Testis (tissue), 2 donors: ENCODE data around the gene MGLL.

Experiments
- CTCF ChIP-seq, 3 experiments: fragments of 450-650 bp in 2 of 3; fragments of 200-600 bp in 1 of 3; sonication (generic) in 1 of 3; IDR thresholded peaks; one replicate each; pipeline ENCODE4 v1.5.1; 2016 to 2019; ENCODE audit warnings: antibody characterized with exemption in 3 of 3, mild to moderate bottlenecking in 2 of 3, moderate library complexity in 1 of 3
- POLR2A ChIP-seq: fragments of 450-650 bp; IDR thresholded peaks from one replicate; pipeline ENCODE4 v1.6.1; 2017; ENCODE audit warnings: antibody characterized with exemption, mild to moderate bottlenecking, moderate library complexity

DNA sequence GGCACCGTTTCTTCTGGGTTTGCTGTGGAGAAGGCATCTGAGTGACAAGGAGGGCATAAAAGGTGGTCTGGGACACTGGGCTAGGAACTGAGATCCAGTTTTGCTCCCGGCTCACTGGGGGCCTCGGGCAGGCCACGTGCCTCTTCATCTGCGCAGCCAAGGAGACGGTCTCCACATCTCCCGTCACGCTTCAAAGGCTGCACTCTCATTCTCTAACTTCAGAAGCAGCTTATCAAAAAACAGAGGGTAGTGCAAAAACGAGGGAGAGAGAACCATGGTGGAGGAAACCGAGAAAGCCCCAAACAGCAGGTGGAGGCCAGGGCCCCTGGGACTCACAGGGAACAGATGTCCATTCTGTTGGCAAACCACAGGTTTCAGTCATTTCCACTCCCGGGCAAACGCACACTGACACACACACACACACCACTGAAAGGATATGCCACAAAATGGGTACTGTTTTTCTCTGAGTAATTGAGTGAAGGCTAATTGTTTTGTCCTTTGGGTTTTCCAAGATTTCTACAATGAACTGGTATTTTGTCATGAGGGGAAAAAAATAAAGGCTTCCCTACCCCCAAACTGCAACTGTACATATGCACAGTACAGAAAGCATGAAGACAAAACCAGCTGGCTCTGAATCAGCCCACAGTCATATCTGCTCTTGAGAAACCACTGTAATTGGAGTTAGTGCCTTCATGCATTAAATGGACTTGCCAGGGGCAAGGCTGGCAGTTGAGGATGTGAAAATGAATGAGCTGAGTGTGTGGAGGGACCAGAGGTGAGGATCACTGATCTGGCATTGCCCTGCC, 71.9 kb downstream of the MGLL start:
- TF ChIP-seq CTCF (IDR thresholded peaks at IDR 0.05) (no peak), POLR2A (no peak)
